ENCODE measurements around the gene SMARCD3.

Gene SMARCD3

GRCh38 chr7:151248346-151249033, at the start of gene SMARCD3:
Gene SMARCD3 (minus strand): TSS chr7:151248694. CDS start chr7:151248562, 132 bp downstream.
- DNase-seq (ENCODE audit: low read depth), result peak; percentile 67

- no peak for DNase-seq (ENCODE audit: low read depth)
These were observed 47.9 kb upstream of the SMARCD3 start for GRCh38 chr7:151296202-151296992.

GRCh38 chr7:151292850-151293249, 44.4 kb upstream of the SMARCD3 start:
- no peak for DNase-seq (ENCODE audit: low read depth)

- no peak for DNase-seq (ENCODE audit: low read depth)
These were observed 42.7 kb upstream of the SMARCD3 start for GRCh38 chr7:151291206-151291605.

GRCh38 chr7:151290355-151290760, 41.9 kb upstream of the SMARCD3 start:
- no peak for DNase-seq (ENCODE audit: low read depth)

- no peak for DNase-seq (ENCODE audit: low read depth)
These were observed 41.4 kb upstream of the SMARCD3 start for GRCh38 chr7:151289891-151290290.

- DNase-seq (ENCODE audit: low read depth), result no peak
These were observed 37.7 kb upstream of the SMARCD3 start for GRCh38 chr7:151286148-151286547.

GRCh38 chr7:151283302-151283701, 34.8 kb upstream of the SMARCD3 start:
- no peak for DNase-seq (ENCODE audit: low read depth)

GRCh38 chr7:151282111-151282510, 33.6 kb upstream of the SMARCD3 start:
- DNase-seq (ENCODE audit: low read depth), result no peak

- DNase-seq (ENCODE audit: low read depth), result no peak
These were observed 33.2 kb upstream of the SMARCD3 start for GRCh38 chr7:151281686-151282085.

- DNase-seq (ENCODE audit: low read depth), result no peak
These were observed 32.0 kb upstream of the SMARCD3 start for GRCh38 chr7:151280388-151281019.

GRCh38 chr7:151279868-151280267, 31.4 kb upstream of the SMARCD3 start:
- no peak for DNase-seq (ENCODE audit: low read depth)

- no peak for DNase-seq (ENCODE audit: low read depth)
These were observed 30.5 kb upstream of the SMARCD3 start for GRCh38 chr7:151278949-151279348.

GRCh38 chr7:151277631-151278030, 29.1 kb upstream of the SMARCD3 start:
- no peak for DNase-seq (ENCODE audit: low read depth)

GRCh38 chr7:151276666-151277590, 28.4 kb upstream of the SMARCD3 start:
- DNase-seq (ENCODE audit: low read depth), result peak; percentile 65

GRCh38 chr7:151275813-151276577, 27.5 kb upstream of the SMARCD3 start:
- DNase-seq (ENCODE audit: low read depth), result no peak

GRCh38 chr7:151274936-151275812, 26.7 kb upstream of the SMARCD3 start:
- no peak for DNase-seq (ENCODE audit: low read depth)

- no peak for DNase-seq (ENCODE audit: low read depth)
These were observed 25.9 kb upstream of the SMARCD3 start for GRCh38 chr7:151274396-151274795.

GRCh38 chr7:151273651-151274390, 25.3 kb upstream of the SMARCD3 start:
- DNase-seq (ENCODE audit: low read depth), result no peak

All from amniotic epithelial cell (primary cell).